ENCODE results near the gene TRDN.

The TRDN gene

DNA sequence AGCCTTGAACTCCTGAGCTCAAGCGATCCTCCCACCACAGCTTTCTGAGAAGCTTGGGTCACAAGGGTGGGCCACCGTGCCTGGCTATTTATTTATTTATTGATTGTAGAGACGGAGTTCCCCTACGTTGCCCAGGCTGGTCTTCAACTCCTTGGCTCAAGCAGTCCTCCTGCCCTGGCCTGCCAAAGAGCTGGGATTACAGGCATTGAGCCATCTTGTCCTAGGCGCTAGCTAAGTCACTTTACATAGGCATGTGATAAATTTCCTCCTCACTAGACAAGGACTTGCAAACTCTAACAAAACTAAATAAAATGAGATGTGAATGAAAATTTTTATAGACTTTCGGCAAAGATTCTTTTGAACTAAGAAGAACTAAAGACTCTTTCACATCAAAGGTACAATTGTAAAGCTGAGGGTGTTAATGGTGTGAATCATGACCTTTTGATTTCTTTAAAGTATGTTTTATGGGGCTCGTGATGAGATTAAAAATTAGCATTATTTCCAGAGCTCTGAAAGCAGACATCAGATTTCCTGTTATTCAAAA is 428.7 kb downstream of the TRDN start:
- no peak for TF ChIP-seq CTCF (IDR thresholded peaks at IDR 0.05; ENCODE audit: insufficient read depth, low read length, poor library complexity, severe bottlenecking)
- Histone ChIP-seq H3K4me3 (replicated peaks; ENCODE audit: low read depth, low read length) (no peak overlapping the region), H3K27me3 (replicated peaks; ENCODE audit: control insufficient read depth, insufficient read depth, low read length) (no peaks in the 10 kb centered on the region), H3K36me3 (ENCODE audit: control insufficient read depth, insufficient read depth, low read length) (no peaks in the 10 kb centered on the region)
- no peak for DNase-seq (ENCODE audit: extremely low read depth, insufficient read length)

GRCh38 chr6:123203928-123204327 is 432.8 kb downstream of the TRDN start:
- Histone ChIP-seq H3K4me3 (replicated peaks; ENCODE audit: low read depth, low read length) (no peak overlapping the region), H3K36me3 (ENCODE audit: control insufficient read depth, insufficient read depth, low read length) (no peaks in the 10 kb centered on the region), H3K27me3 (replicated peaks; ENCODE audit: control insufficient read depth, insufficient read depth, low read length) (no peaks in the 10 kb centered on the region)
- no peak for DNase-seq (ENCODE audit: extremely low read depth, insufficient read length)
- TF ChIP-seq CTCF (IDR thresholded peaks at IDR 0.05; ENCODE audit: insufficient read depth, low read length, poor library complexity, severe bottlenecking): no peak

DNA sequence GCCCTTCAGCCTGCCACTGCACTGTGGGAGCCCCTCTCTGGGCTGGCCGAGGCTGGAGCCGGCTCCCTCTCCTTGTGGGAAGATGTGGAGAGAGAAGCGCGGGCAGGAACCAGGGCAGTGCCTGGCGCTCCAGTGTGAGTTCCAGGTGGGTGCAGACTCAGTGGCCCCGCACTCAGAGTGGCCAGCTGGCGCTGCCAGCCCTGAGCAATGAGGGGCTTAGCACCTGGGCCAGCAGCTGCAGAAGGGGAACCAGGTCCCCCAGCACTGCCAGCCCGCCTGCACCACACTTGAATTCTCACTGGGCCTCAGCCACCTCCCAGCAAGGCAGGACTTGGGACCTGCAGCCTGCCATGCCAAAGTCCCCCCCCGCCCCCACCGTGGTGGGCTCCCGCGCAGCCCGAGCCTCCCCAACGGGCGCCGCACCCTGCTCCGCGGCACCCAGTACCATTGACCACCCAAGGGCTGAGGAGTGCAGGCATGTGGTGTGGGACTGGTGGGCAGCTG is 434.8 kb downstream of the TRDN start:
- DNase-seq (ENCODE audit: extremely low read depth, insufficient read length): no peak
- Histone ChIP-seq H3K36me3 (ENCODE audit: control insufficient read depth, insufficient read depth, low read length) (no peaks in the 10 kb centered on the region), H3K4me3 (replicated peaks; ENCODE audit: low read depth, low read length) (no peak overlapping the region), H3K27me3 (replicated peaks; ENCODE audit: control insufficient read depth, insufficient read depth, low read length) (no peaks in the 10 kb centered on the region)
- TF ChIP-seq CTCF (IDR thresholded peaks at IDR 0.05; ENCODE audit: insufficient read depth, low read length, poor library complexity, severe bottlenecking): no peak

GRCh38 chr6:123193298-123193697 is 443.5 kb downstream of the TRDN start:
- no peak for DNase-seq (ENCODE audit: extremely low read depth, insufficient read length)
- no peak overlapping the region for H3K4me3 ChIP-seq (replicated peaks; ENCODE audit: low read depth, low read length)
- H3K27me3 ChIP-seq (replicated peaks; ENCODE audit: control insufficient read depth, insufficient read depth, low read length): no peaks in the 10 kb centered on the region
- no peak for TF ChIP-seq CTCF (IDR thresholded peaks at IDR 0.05; ENCODE audit: insufficient read depth, low read length, poor library complexity, severe bottlenecking)
- H3K36me3 ChIP-seq (ENCODE audit: control insufficient read depth, insufficient read depth, low read length): no peaks in the 10 kb centered on the region

GRCh38 chr6:123189816-123190215 is 446.9 kb downstream of the TRDN start:
- DNase-seq (ENCODE audit: extremely low read depth, insufficient read length): no peak
- TF ChIP-seq CTCF (IDR thresholded peaks at IDR 0.05; ENCODE audit: insufficient read depth, low read length, poor library complexity, severe bottlenecking): no peak
- H3K27me3 ChIP-seq (replicated peaks; ENCODE audit: control insufficient read depth, insufficient read depth, low read length): no peaks in the 10 kb centered on the region
- no peak overlapping the region for H3K4me3 ChIP-seq (replicated peaks; ENCODE audit: low read depth, low read length)
- no peaks in the 10 kb centered on the region for H3K36me3 ChIP-seq (ENCODE audit: control insufficient read depth, insufficient read depth, low read length)

DNA sequence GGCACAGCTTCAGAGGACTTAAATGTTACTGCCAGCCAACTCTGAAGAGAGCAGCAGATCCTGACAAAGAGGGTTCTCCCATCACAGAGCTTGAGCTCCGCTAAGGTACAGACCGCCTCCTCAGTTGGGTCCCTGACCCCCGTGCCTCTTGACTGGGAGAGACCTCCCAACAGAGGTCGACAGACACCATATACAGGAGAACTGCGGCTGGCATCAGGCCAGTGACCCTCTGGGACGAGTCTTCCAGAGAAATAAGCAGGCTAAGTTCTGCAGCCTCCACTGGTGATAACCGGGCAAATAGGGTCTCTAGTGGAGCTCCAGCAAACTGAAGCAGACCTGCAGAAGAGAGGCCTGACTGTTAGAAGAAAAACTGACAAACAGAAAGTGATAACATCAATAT is 453.8 kb downstream of the TRDN start:
- Histone ChIP-seq H3K4me3 (replicated peaks; ENCODE audit: low read depth, low read length) (no peak overlapping the region), H3K27me3 (replicated peaks; ENCODE audit: control insufficient read depth, insufficient read depth, low read length) (no peaks in the 10 kb centered on the region), H3K36me3 (ENCODE audit: control insufficient read depth, insufficient read depth, low read length) (no peaks in the 10 kb centered on the region)
- no peak for TF ChIP-seq CTCF (IDR thresholded peaks at IDR 0.05; ENCODE audit: insufficient read depth, low read length, poor library complexity, severe bottlenecking)
- DNase-seq (ENCODE audit: extremely low read depth, insufficient read length): no peak
